Measurements from ENCODE around the gene NRIP3. TPM values are rescaled to one million over a fixed set of nuclear protein-coding genes. Genes with fewer than 3 reads are reported as not detected.

The NRIP3 gene
- total RNA-seq, 1 donor = 6.2 TPM

- H2AFZ ChIP-seq (ENCODE audit: low read length) = no peak overlapping the region
- H3K4me3 ChIP-seq (ENCODE audit: insufficient read depth, low read length) = no peak overlapping the region
- H3K4me2 ChIP-seq (ENCODE audit: insufficient read depth, low read length) = no peak overlapping the region
- DNase-seq (ENCODE audit: insufficient read length, low spot score, missing footprints) = no peak
- H4K20me1 ChIP-seq (ENCODE audit: insufficient read depth, low read length) = no peaks in the 10 kb centered on the region
- no peaks in the 10 kb centered on the region for H3K27me3 ChIP-seq (ENCODE audit: insufficient read depth, low read length)
- TF ChIP-seq, protein P1, sequence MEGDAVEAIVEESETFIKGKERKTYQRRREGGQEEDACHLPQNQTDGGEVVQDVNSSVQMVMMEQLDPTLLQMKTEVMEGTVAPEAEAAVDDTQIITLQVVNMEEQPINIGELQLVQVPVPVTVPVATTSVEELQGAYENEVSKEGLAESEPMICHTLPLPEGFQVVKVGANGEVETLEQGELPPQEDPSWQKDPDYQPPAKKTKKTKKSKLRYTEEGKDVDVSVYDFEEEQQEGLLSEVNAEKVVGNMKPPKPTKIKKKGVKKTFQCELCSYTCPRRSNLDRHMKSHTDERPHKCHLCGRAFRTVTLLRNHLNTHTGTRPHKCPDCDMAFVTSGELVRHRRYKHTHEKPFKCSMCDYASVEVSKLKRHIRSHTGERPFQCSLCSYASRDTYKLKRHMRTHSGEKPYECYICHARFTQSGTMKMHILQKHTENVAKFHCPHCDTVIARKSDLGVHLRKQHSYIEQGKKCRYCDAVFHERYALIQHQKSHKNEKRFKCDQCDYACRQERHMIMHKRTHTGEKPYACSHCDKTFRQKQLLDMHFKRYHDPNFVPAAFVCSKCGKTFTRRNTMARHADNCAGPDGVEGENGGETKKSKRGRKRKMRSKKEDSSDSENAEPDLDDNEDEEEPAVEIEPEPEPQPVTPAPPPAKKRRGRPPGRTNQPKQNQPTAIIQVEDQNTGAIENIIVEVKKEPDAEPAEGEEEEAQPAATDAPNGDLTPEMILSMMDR (IDR thresholded peaks at IDR 0.05; ENCODE audit: extremely low read depth, low read depth, low read length) = no peak
- H3K36me3 ChIP-seq (ENCODE audit: insufficient read depth, low read length) = no peaks in the 10 kb centered on the region
- no peaks in the 10 kb centered on the region for H3K4me1 ChIP-seq (ENCODE audit: insufficient read depth, low read length)
- no peak overlapping the region for H3K27ac ChIP-seq (ENCODE audit: low read depth, low read length)
- H3K79me2 ChIP-seq (ENCODE audit: insufficient read depth, low read length) = no peaks in the 10 kb centered on the region
- H3K9me3 ChIP-seq (ENCODE audit: low read depth, low read length) = no peaks in the 10 kb centered on the region
Measured at GRCh38 chr11:9046481-9046880, 42.7 kb upstream of the NRIP3 start.

- TF ChIP-seq, protein P1 (IDR thresholded peaks at IDR 0.05; ENCODE audit: extremely low read depth, low read depth, low read length) = no peak
- H3K27me3 ChIP-seq (ENCODE audit: insufficient read depth, low read length) = no peaks in the 10 kb centered on the region
- H3K79me2 ChIP-seq (ENCODE audit: insufficient read depth, low read length) = no peaks in the 10 kb centered on the region
- DNase-seq (ENCODE audit: insufficient read length, low spot score, missing footprints) = no peak
- H3K27ac ChIP-seq (ENCODE audit: low read depth, low read length) = no peak overlapping the region
- no peak overlapping the region for H3K4me3 ChIP-seq (ENCODE audit: insufficient read depth, low read length)
- no peaks in the 10 kb centered on the region for H3K36me3 ChIP-seq (ENCODE audit: insufficient read depth, low read length)
- no peak overlapping the region for H2AFZ ChIP-seq (ENCODE audit: low read length)
- no peaks in the 10 kb centered on the region for H4K20me1 ChIP-seq (ENCODE audit: insufficient read depth, low read length)
- no peaks in the 10 kb centered on the region for H3K4me1 ChIP-seq (ENCODE audit: insufficient read depth, low read length)
- no peaks in the 10 kb centered on the region for H3K9me3 ChIP-seq (ENCODE audit: low read depth, low read length)
- no peak overlapping the region for H3K4me2 ChIP-seq (ENCODE audit: insufficient read depth, low read length)
Measured at GRCh38 chr11:9042488-9042887, 38.7 kb upstream of the NRIP3 start.

DNA sequence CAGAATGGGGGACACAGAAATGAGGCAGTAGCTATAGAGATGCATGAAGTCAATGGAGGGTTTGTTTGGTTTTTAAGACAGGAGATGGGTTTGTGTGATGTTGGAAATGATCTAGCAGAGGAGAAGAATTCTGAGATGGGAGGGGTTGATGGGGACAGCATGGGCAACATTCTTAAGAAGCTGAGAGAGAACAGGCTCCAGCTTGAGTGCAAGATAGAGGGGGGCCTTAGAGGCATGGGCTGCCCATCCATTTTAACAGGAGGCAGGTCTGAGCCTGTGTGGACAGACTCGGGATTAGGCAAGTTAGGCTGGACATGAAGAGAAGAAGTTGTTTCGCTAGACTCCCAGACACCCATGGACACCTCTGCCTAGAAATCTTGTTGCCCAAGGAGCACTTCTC, 37.9 kb upstream of the NRIP3 start:
- Histone ChIP-seq H2AFZ (ENCODE audit: low read length) (no peak overlapping the region), H3K4me3 (ENCODE audit: insufficient read depth, low read length) (no peak overlapping the region), H3K4me1 (ENCODE audit: insufficient read depth, low read length) (no peaks in the 10 kb centered on the region), H3K27me3 (ENCODE audit: insufficient read depth, low read length) (no peaks in the 10 kb centered on the region), H3K9me3 (ENCODE audit: low read depth, low read length) (no peaks in the 10 kb centered on the region), H3K4me2 (ENCODE audit: insufficient read depth, low read length) (no peak overlapping the region), H3K79me2 (ENCODE audit: insufficient read depth, low read length) (no peaks in the 10 kb centered on the region), H3K27ac (ENCODE audit: low read depth, low read length) (no peak overlapping the region), H3K36me3 (ENCODE audit: insufficient read depth, low read length) (no peaks in the 10 kb centered on the region), H4K20me1 (ENCODE audit: insufficient read depth, low read length) (no peaks in the 10 kb centered on the region)
- TF ChIP-seq, protein P1 (IDR thresholded peaks at IDR 0.05; ENCODE audit: extremely low read depth, low read depth, low read length) = no peak
- no peak for DNase-seq (ENCODE audit: insufficient read length, low spot score, missing footprints)

GRCh38 chr11:9040410-9040809, 36.6 kb upstream of the NRIP3 start:
- no peak overlapping the region for H2AFZ ChIP-seq (ENCODE audit: low read length)
- no peaks in the 10 kb centered on the region for H3K4me1 ChIP-seq (ENCODE audit: insufficient read depth, low read length)
- H3K36me3 ChIP-seq (ENCODE audit: insufficient read depth, low read length) = no peaks in the 10 kb centered on the region
- TF ChIP-seq, protein P1 (IDR thresholded peaks at IDR 0.05; ENCODE audit: extremely low read depth, low read depth, low read length) = no peak
- H4K20me1 ChIP-seq (ENCODE audit: insufficient read depth, low read length) = no peaks in the 10 kb centered on the region
- DNase-seq (ENCODE audit: insufficient read length, low spot score, missing footprints) = no peak
- no peak overlapping the region for H3K27ac ChIP-seq (ENCODE audit: low read depth, low read length)
- no peaks in the 10 kb centered on the region for H3K27me3 ChIP-seq (ENCODE audit: insufficient read depth, low read length)
- no peaks in the 10 kb centered on the region for H3K79me2 ChIP-seq (ENCODE audit: insufficient read depth, low read length)
- no peaks in the 10 kb centered on the region for H3K9me3 ChIP-seq (ENCODE audit: low read depth, low read length)
- H3K4me2 ChIP-seq (ENCODE audit: insufficient read depth, low read length) = no peak overlapping the region
- H3K4me3 ChIP-seq (ENCODE audit: insufficient read depth, low read length) = no peak overlapping the region
